ENCODE data around the gene ITGA6. TPM values are rescaled to one million over a fixed set of nuclear protein-coding genes. Genes with fewer than 3 reads are reported as not detected.
A peak's percentile ranks its signal among the peaks of the same experiment; 100 is the strongest.

ITGA6 gene
- polyA plus RNA-seq, 4 donors = 33.2 to 81.0 (median 48.4) TPM

GRCh38 chr2:172425336-172425735 is 2.0 kb upstream of the ITGA6 start:
- no peaks in the 10 kb centered on the region for H3K36me3 ChIP-seq (ENCODE audit: control insufficient read depth in 3 of 3, insufficient read depth in 2 of 3, low read depth in 1 of 3, low read length in 3 of 3)
- no peak overlapping the region for H3K27ac ChIP-seq (ENCODE audit: low read depth in 1 of 3, low read length in 2 of 3)
- FAIRE-seq = no peak
- DNase-seq = no peak
- no peaks in the 10 kb centered on the region for H3K9me3 ChIP-seq (ENCODE audit: control insufficient read depth in 2 of 2, insufficient read depth in 1 of 2, low read depth in 1 of 2, low read length in 1 of 2)
- no peaks in the 10 kb centered on the region for H3K27me3 ChIP-seq (ENCODE audit: control insufficient read depth in 3 of 3, insufficient read depth in 3 of 3, low read length in 3 of 3)
- no peak overlapping the region for H3K4me3 ChIP-seq (ENCODE audit: low read depth in 1 of 3, low read length in 3 of 3)
- H3K4me1 ChIP-seq (ENCODE audit: control insufficient read depth in 3 of 3, insufficient read depth in 2 of 3, low read depth in 1 of 3, low read length in 2 of 3) = peaks cover 0 to 10% (median 3%) of the 10 kb centered on the region in 3 donors

GRCh38 chr2:172426635-172427255 is 641 bp upstream of the ITGA6 start:
- H3K27ac ChIP-seq (ENCODE audit: low read depth in 1 of 3, low read length in 2 of 3) = peak overlapping the region; percentile 92 to 100 (median 98)
- peaks cover 0 to 19% (median 5%) of the 10 kb centered on the region in 3 donors for H3K4me1 ChIP-seq (ENCODE audit: control insufficient read depth in 3 of 3, insufficient read depth in 2 of 3, low read depth in 1 of 3, low read length in 2 of 3)
- H3K9me3 ChIP-seq (ENCODE audit: control insufficient read depth in 2 of 2, insufficient read depth in 1 of 2, low read depth in 1 of 2, low read length in 1 of 2) = no peaks in the 10 kb centered on the region
- 21 to 55% (median 32%) methylated on average over 17 of the region's 17 CpGs for WGBS, 3 donors
- H3K36me3 ChIP-seq (ENCODE audit: control insufficient read depth in 3 of 3, insufficient read depth in 2 of 3, low read depth in 1 of 3, low read length in 3 of 3) = no peaks in the 10 kb centered on the region
- FAIRE-seq = no peak
- DNase-seq = no peak
- H3K4me3 ChIP-seq (ENCODE audit: low read depth in 1 of 3, low read length in 3 of 3) = peak overlapping the region in 2 of 3 donors; percentile 39 to 97
- no peaks in the 10 kb centered on the region for H3K27me3 ChIP-seq (ENCODE audit: control insufficient read depth in 3 of 3, insufficient read depth in 3 of 3, low read length in 3 of 3)

- no peaks in the 10 kb centered on the region for H3K9me3 ChIP-seq (ENCODE audit: control insufficient read depth in 2 of 2, insufficient read depth in 1 of 2, low read depth in 1 of 2, low read length in 1 of 2)
- H3K27me3 ChIP-seq (ENCODE audit: control insufficient read depth in 3 of 3, insufficient read depth in 3 of 3, low read length in 3 of 3) = no peaks in the 10 kb centered on the region
- peak overlapping the region; percentile 92 to 100 (median 98) for H3K27ac ChIP-seq (ENCODE audit: low read depth in 1 of 3, low read length in 2 of 3)
- 1 to 2% (median 1%) methylated on average over 52 to 63 of the region's 63 CpGs for WGBS, 3 donors
- H3K36me3 ChIP-seq (ENCODE audit: control insufficient read depth in 3 of 3, insufficient read depth in 2 of 3, low read depth in 1 of 3, low read length in 3 of 3) = no peaks in the 10 kb centered on the region
- FAIRE-seq (no peak), DNase-seq (peak; percentile 77 to 82)
- peaks cover 5 to 34% (median 6%) of the 10 kb centered on the region in 3 donors for H3K4me1 ChIP-seq (ENCODE audit: control insufficient read depth in 3 of 3, insufficient read depth in 2 of 3, low read depth in 1 of 3, low read length in 2 of 3)
- H3K4me3 ChIP-seq (ENCODE audit: low read depth in 1 of 3, low read length in 3 of 3) = peak overlapping the region; percentile 59 to 97 (median 83)
Measured at GRCh38 chr2:172427990-172428831, 825 bp downstream of the ITGA6 start.

GRCh38 chr2:172428832-172429210 is 1.4 kb downstream of the ITGA6 start:
- FAIRE-seq (no peak), DNase-seq (peak in 1 of 2 donors; percentile 58)
- Histone ChIP-seq H3K9me3 (ENCODE audit: control insufficient read depth in 2 of 2, insufficient read depth in 1 of 2, low read depth in 1 of 2, low read length in 1 of 2) (no peaks in the 10 kb centered on the region), H3K4me1 (ENCODE audit: control insufficient read depth in 3 of 3, insufficient read depth in 2 of 3, low read depth in 1 of 3, low read length in 2 of 3) (peaks cover 6 to 40% (median 9%) of the 10 kb centered on the region in 3 donors), H3K27ac (ENCODE audit: low read depth in 1 of 3, low read length in 2 of 3) (peak overlapping the region; percentile 92 to 100 (median 98)), H3K36me3 (ENCODE audit: control insufficient read depth in 3 of 3, insufficient read depth in 2 of 3, low read depth in 1 of 3, low read length in 3 of 3) (no peaks in the 10 kb centered on the region), H3K4me3 (ENCODE audit: low read depth in 1 of 3, low read length in 3 of 3) (peak overlapping the region; percentile 59 to 97 (median 83)), H3K27me3 (ENCODE audit: control insufficient read depth in 3 of 3, insufficient read depth in 3 of 3, low read length in 3 of 3) (no peaks in the 10 kb centered on the region)
- 9 to 22% (median 18%) methylated on average over 9 of the region's 9 CpGs for WGBS, 3 donors

- Histone ChIP-seq H3K27ac (ENCODE audit: low read depth in 1 of 3, low read length in 2 of 3) (peak overlapping the region; percentile 92 to 100 (median 98)), H3K4me1 (ENCODE audit: control insufficient read depth in 3 of 3, insufficient read depth in 2 of 3, low read depth in 1 of 3, low read length in 2 of 3) (peaks cover 10 to 46% (median 16%) of the 10 kb centered on the region in 3 donors), H3K36me3 (ENCODE audit: control insufficient read depth in 3 of 3, insufficient read depth in 2 of 3, low read depth in 1 of 3, low read length in 3 of 3) (peaks cover 0 to 3% (median 0%) of the 10 kb centered on the region in 3 donors), H3K27me3 (ENCODE audit: control insufficient read depth in 3 of 3, insufficient read depth in 3 of 3, low read length in 3 of 3) (no peaks in the 10 kb centered on the region), H3K4me3 (ENCODE audit: low read depth in 1 of 3, low read length in 3 of 3) (peak overlapping the region; percentile 59 to 97 (median 83)), H3K9me3 (ENCODE audit: control insufficient read depth in 2 of 2, insufficient read depth in 1 of 2, low read depth in 1 of 2, low read length in 1 of 2) (no peaks in the 10 kb centered on the region)
- 6 to 30% (median 15%) methylated on average over 9 of the region's 9 CpGs for WGBS, 3 donors
- FAIRE-seq (no peak), DNase-seq (peak; percentile 59 to 76)
Measured at GRCh38 chr2:172429301-172429968, 2.0 kb downstream of the ITGA6 start.

GRCh38 chr2:172430027-172430426 is 2.6 kb downstream of the ITGA6 start:
- peaks cover 11 to 51% (median 17%) of the 10 kb centered on the region in 3 donors for H3K4me1 ChIP-seq (ENCODE audit: control insufficient read depth in 3 of 3, insufficient read depth in 2 of 3, low read depth in 1 of 3, low read length in 2 of 3)

GRCh38 chr2:172430678-172431077 is 3.3 kb downstream of the ITGA6 start:
- Histone ChIP-seq H3K27ac (ENCODE audit: low read depth in 1 of 3, low read length in 2 of 3) (peak overlapping the region; percentile 73 to 92 (median 78)), H3K4me3 (ENCODE audit: low read depth in 1 of 3, low read length in 3 of 3) (peak overlapping the region in 1 of 3 donors; percentile 27), H3K9me3 (ENCODE audit: control insufficient read depth in 2 of 2, insufficient read depth in 1 of 2, low read depth in 1 of 2, low read length in 1 of 2) (no peaks in the 10 kb centered on the region), H3K27me3 (ENCODE audit: control insufficient read depth in 3 of 3, insufficient read depth in 3 of 3, low read length in 3 of 3) (no peaks in the 10 kb centered on the region), H3K36me3 (ENCODE audit: control insufficient read depth in 3 of 3, insufficient read depth in 2 of 3, low read depth in 1 of 3, low read length in 3 of 3) (peaks cover 0 to 3% (median 0%) of the 10 kb centered on the region in 3 donors), H3K4me1 (ENCODE audit: control insufficient read depth in 3 of 3, insufficient read depth in 2 of 3, low read depth in 1 of 3, low read length in 2 of 3) (peaks cover 13 to 58% (median 21%) of the 10 kb centered on the region in 3 donors)
- DNase-seq = peak; percentile 63 to 91
- no peak for FAIRE-seq
- 17 to 57% (median 35%) methylated on average over 3 of the region's 3 CpGs for WGBS, 3 donors

More at GRCh38 chr2:172430027-172430426, 2.6 kb downstream of the ITGA6 start:
- 7 to 59% (median 36%) methylated on average over 1 of the region's 1 CpG for WGBS, 3 donors
- DNase-seq (peak in 1 of 2 donors; percentile 54), FAIRE-seq (no peak)
- Histone ChIP-seq H3K36me3 (ENCODE audit: control insufficient read depth in 3 of 3, insufficient read depth in 2 of 3, low read depth in 1 of 3, low read length in 3 of 3) (peaks cover 0 to 3% (median 0%) of the 10 kb centered on the region in 3 donors), H3K27ac (ENCODE audit: low read depth in 1 of 3, low read length in 2 of 3) (peak overlapping the region; percentile 92 to 100 (median 98)), H3K4me3 (ENCODE audit: low read depth in 1 of 3, low read length in 3 of 3) (peak overlapping the region in 2 of 3 donors; percentile 59 to 97), H3K27me3 (ENCODE audit: control insufficient read depth in 3 of 3, insufficient read depth in 3 of 3, low read length in 3 of 3) (no peaks in the 10 kb centered on the region), H3K9me3 (ENCODE audit: control insufficient read depth in 2 of 2, insufficient read depth in 1 of 2, low read depth in 1 of 2, low read length in 1 of 2) (no peaks in the 10 kb centered on the region)

GRCh38 chr2:172431463-172431862 is 4.1 kb downstream of the ITGA6 start:
- no peak for FAIRE-seq
- peak in 1 of 2 donors; percentile 43 for DNase-seq
- peak overlapping the region in 1 of 3 donors; percentile 27 for H3K4me3 ChIP-seq (ENCODE audit: low read depth in 1 of 3, low read length in 3 of 3)

More at GRCh38 chr2:172431463-172431862, 4.1 kb downstream of the ITGA6 start:
- Histone ChIP-seq H3K9me3 (ENCODE audit: control insufficient read depth in 2 of 2, insufficient read depth in 1 of 2, low read depth in 1 of 2, low read length in 1 of 2) (no peaks in the 10 kb centered on the region), H3K36me3 (ENCODE audit: control insufficient read depth in 3 of 3, insufficient read depth in 2 of 3, low read depth in 1 of 3, low read length in 3 of 3) (peaks cover 0 to 3% (median 0%) of the 10 kb centered on the region in 3 donors), H3K27ac (ENCODE audit: low read depth in 1 of 3, low read length in 2 of 3) (peak overlapping the region; percentile 68 to 92 (median 78)), H3K4me1 (ENCODE audit: control insufficient read depth in 3 of 3, insufficient read depth in 2 of 3, low read depth in 1 of 3, low read length in 2 of 3) (peaks cover 19 to 65% (median 29%) of the 10 kb centered on the region in 3 donors), H3K27me3 (ENCODE audit: control insufficient read depth in 3 of 3, insufficient read depth in 3 of 3, low read length in 3 of 3) (no peaks in the 10 kb centered on the region)
- WGBS, 3 donors = 12 to 32% (median 15%) methylated on average over 4 of the region's 4 CpGs
